22Rv1 (cell line): ENCODE measurements around the gene NR2F6.

Experiments used
- H3K27ac ChIP-seq: fragments of 450-650 bp; 2 replicates; pipeline ENCODE4 v1.5.1; 2017
- ZFX ChIP-seq: fragments of 450-650 bp; IDR thresholded peaks from 2 replicates; pipeline ENCODE4 v1.6.1; 2017; ENCODE audit warnings: antibody characterized with exemption, borderline replicate concordance
- TF ChIP-seq, protein P1 (sequence below): fragments of 450-650 bp; IDR thresholded peaks from 2 replicates; pipeline ENCODE4 v1.5.1; 2017; ENCODE audit warnings: mild to moderate bottlenecking

Gene NR2F6

DNA sequence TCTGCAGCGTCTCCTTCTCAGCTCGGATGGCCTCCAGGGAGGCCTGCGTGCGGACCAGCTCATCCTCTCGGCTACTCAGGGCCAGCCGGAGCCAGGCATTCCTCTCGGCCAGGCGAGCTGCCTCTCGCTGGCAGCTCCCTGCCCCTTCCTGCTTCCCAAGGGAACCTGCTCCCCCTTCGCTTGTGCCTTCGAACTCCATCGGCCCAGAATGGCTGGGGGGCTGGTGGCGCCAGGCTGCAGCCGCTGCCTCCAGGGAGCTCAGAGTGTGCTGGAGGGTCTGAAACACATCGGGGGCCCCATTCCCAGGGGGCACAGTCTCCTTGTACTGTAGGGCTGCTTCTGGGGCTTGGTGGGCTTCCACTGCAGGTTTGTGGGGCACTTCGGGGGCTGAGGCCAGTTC, 16.8 kb upstream of the NR2F6 start:
- H3K27ac ChIP-seq = no peak overlapping the region
- TF ChIP-seq ZFX = no peak
- TF ChIP-seq, protein P1, sequence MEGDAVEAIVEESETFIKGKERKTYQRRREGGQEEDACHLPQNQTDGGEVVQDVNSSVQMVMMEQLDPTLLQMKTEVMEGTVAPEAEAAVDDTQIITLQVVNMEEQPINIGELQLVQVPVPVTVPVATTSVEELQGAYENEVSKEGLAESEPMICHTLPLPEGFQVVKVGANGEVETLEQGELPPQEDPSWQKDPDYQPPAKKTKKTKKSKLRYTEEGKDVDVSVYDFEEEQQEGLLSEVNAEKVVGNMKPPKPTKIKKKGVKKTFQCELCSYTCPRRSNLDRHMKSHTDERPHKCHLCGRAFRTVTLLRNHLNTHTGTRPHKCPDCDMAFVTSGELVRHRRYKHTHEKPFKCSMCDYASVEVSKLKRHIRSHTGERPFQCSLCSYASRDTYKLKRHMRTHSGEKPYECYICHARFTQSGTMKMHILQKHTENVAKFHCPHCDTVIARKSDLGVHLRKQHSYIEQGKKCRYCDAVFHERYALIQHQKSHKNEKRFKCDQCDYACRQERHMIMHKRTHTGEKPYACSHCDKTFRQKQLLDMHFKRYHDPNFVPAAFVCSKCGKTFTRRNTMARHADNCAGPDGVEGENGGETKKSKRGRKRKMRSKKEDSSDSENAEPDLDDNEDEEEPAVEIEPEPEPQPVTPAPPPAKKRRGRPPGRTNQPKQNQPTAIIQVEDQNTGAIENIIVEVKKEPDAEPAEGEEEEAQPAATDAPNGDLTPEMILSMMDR = no peak

DNA sequence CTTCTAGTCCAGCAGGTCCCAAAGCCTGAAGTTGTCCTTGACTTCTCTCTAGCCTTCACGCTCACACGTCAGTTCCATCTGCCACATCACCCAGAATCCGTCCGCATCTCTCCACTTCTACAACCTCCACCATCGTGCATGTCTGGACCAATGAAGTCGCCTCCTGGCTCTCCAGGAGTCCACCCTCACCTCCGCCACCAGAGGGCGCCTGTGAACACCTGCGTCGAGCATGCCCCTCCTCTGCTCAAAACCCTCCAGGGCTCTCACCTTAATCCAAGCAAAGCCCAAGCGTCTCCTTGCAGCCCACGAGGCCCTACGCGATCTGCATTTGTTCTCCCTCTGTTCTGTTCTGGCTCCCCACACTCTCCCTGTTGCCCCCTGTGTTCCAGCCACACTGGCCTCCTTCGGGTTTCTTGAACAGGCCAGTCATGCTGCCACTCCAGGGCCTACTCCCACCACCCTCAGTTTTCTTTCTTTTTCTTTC, 15.2 kb upstream of the NR2F6 start:
- TF ChIP-seq ZFX = no peak
- TF ChIP-seq, protein P1 = peak; percentile 97
- H3K27ac ChIP-seq = peak overlapping the region; percentile 32; the same call in 1 of the 2 replicates

DNA sequence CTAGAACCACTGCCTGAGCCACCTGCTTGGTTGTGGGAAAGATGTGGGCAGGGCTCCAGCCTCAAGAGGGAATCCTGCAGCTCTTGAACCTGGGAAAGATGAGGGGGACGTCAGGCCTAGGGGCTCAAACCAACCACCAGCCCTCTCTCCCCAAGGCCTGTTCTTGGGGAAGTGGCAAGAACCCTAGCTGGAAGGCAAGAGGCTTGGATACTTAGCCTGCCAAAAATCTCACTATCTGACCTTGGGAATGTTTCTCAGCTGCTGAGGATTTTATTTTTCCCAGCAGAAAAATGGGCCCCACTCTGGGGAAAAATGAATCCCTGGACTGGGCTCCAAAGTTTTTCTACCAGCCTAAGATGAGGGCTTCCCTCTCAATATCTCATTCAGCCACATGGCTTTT, 14.2 kb upstream of the NR2F6 start:
- no peak for TF ChIP-seq ZFX
- TF ChIP-seq, protein P1 = no peak
- H3K27ac ChIP-seq = no peak overlapping the region

DNA sequence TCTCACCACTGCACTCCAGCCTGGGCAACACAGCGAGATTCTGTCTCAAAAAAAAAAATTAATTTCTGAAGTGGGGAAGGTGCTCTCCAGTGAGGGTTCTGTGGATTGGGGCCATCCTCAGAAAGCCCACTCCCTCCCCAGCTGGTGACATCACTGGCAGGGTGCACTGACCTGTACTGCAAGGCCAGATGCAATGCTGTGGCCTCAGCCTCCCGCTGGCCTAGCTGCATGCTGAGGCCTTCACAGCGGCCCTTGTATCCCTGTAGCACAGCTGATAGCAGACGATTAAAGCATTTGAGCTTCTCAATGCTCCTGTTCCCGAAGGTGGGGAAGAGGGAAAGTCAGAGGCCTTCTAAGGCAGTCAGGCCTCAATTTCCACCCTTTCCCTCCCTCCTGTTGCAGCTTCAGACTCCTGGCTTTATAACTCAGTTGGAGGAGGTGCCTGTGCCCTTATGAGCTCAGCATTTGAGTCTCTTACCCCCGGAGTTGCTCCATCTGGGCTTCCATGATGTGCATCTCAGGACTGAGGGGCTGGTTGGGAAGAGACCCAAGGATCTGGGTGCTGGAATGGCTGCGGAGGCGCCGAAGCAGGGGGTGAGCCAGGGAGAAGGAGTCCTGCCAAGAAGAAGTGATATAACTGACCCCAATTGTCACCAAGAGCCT, 13.5 kb upstream of the NR2F6 start:
- TF ChIP-seq, protein P1 = no peak
- no peak for TF ChIP-seq ZFX
- H3K27ac ChIP-seq = no peak overlapping the region

DNA sequence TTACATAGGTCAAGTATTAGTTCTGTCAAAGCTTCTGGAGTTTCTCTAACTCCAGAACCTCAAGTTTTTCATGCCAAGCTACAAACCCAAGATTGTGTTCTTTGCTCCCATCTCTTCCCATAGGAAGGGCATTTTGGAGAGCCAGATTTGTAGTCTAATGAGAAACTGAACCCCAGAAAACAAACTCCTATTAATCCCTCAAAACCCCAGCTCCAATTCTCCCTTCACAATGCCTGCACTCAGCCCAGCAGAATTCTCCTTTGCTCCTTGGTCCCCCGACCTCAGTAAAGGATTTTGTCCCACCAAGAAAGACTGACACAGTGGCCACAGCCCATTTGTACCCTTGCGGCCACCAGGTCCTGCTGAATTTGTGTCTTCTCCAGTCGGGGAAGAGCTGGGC, 10.4 kb upstream of the NR2F6 start:
- TF ChIP-seq, protein P1 = no peak
- no peak for TF ChIP-seq ZFX
- H3K27ac ChIP-seq = no peak overlapping the region

DNA sequence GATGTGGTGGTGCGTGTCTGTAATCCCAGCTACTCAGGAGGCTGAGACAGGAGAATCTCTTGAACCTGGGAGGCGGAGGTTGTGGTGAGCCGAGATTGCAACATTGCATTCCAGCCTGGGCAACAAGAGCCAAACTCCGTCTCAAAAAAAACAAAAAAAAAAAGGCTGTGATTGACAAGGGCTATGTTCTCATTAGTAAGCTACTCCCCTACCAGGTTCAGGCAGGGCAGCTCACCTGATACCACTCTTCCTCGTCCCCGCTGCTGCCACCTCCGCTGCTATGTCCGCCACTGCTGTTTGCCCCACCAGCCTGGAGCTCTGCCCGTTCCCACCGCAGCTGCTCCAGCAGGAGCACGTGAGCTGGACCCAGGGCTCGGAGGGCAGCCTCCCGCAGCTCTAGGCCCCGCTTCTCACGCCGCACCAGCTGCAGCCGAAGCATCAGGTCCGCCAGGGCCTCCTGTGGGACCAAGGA, 9.5 kb upstream of the NR2F6 start:
- TF ChIP-seq, protein P1 = no peak
- H3K27ac ChIP-seq = no peak overlapping the region

DNA sequence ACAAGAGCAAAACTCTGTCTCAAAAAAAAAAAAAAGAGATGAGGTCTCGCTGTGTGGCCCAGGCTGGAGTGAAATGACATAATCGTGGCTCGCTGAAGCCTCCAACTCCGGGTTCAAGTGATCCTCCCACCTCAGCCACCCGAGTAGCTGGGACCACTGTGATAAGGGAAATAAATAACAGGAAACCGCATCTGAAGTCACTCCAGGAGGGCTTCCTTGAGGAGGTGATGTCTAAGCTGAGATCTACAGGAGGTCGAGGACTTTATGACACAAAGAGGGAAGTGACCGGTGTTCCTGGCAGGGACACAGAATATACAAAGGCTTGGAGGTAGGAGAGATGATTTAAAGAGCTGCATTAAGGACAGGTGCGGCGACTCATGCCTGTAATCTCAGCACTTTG, 8.9 kb upstream of the NR2F6 start:
- TF ChIP-seq, protein P1 = no peak
- no peak for TF ChIP-seq ZFX
- no peak overlapping the region for H3K27ac ChIP-seq
